T-helper 2 cell treated with Interferon-gamma antibody and Interleukin-4, amounts not matched to agents 100 ng/mL and 5 ng/mL, for 36 hours (primary cell): Measurements from ENCODE around the gene LIME1. TPM values are rescaled to one million over a fixed set of nuclear protein-coding genes. Genes with fewer than 3 reads are reported as not detected.

ENCODE experiments used
- total RNA-seq: library from RNA; stranded (reverse); gene quantifications from 2 replicates; pipeline ENCODE4 v1.2.3, GENCODE V29; 2022

The LIME1 gene
- total RNA-seq, 1 donor from 2014 or later = 185 TPM

Other genes with a start within 250 kb of the LIME1 start
- gene EEF1A2, start 237.6 kb upstream of the LIME1 start, total RNA-seq = 0.45 and 0.55 TPM in 2 replicates
- gene PPDPF, start 215.9 kb upstream of the LIME1 start, total RNA-seq = 159 and 167 TPM in 2 replicates
- 1.1 and 1.2 TPM in 2 replicates for gene PTK6, start 199.3 kb upstream of the LIME1 start, total RNA-seq
- gene SRMS, start 188.9 kb upstream of the LIME1 start, total RNA-seq = not detected in 2 replicates
- 0.64 and 0.66 TPM in 2 replicates for gene FNDC11, start 182.5 kb upstream of the LIME1 start, total RNA-seq
- 46.4 and 47.7 TPM in 2 replicates for gene HELZ2, start 162.4 kb upstream of the LIME1 start, total RNA-seq
- gene GMEB2, start 109.6 kb upstream of the LIME1 start, total RNA-seq = 16.3 and 17.4 TPM in 2 replicates
- gene STMN3, start 83.2 kb upstream of the LIME1 start, total RNA-seq = 25.9 and 27.3 TPM in 2 replicates
- 49.5 and 52.4 TPM in 2 replicates for gene RTEL1, start 78.4 kb upstream of the LIME1 start, total RNA-seq
- gene TNFRSF6B, start 40.0 kb upstream of the LIME1 start, total RNA-seq = not detected in 2 replicates
- gene ARFRP1, start 28.7 kb upstream of the LIME1 start, total RNA-seq = 63.3 and 66.8 TPM in 2 replicates
- 41.6 and 44.2 TPM in 2 replicates for gene ZGPAT, start 28.6 kb upstream of the LIME1 start, total RNA-seq
- gene SLC2A4RG, start 3.1 kb downstream of the LIME1 start, total RNA-seq = 102 and 113 TPM in 2 replicates
- 0.16 and 0.32 TPM in 2 replicates for gene ZBTB46, start 94.6 kb downstream of the LIME1 start, total RNA-seq
- not detected in 2 replicates for gene ABHD16B, start 124.8 kb downstream of the LIME1 start, total RNA-seq
- 46.4 and 48.3 TPM in 2 replicates for gene TPD52L2, start 128.6 kb downstream of the LIME1 start, total RNA-seq
- 50.4 and 53.8 TPM in 2 replicates for gene DNAJC5, start 158.5 kb downstream of the LIME1 start, total RNA-seq
- gene UCKL1, start 219.8 kb downstream of the LIME1 start, total RNA-seq = 46.3 and 47.7 TPM in 2 replicates
- gene ZNF512B, start 233.3 kb downstream of the LIME1 start, total RNA-seq = 25.8 and 26.9 TPM in 2 replicates
- 21.8 TPM in 2 replicates for gene SAMD10, start 243.0 kb downstream of the LIME1 start, total RNA-seq
- 69.3 and 69.4 TPM in 2 replicates for gene PRPF6, start 244.5 kb downstream of the LIME1 start, total RNA-seq